Activated T-helper 2 cell treated with anti-CD3 and anti-CD28 coated beads, Interferon-gamma antibody, Interleukin-2, Interleukin-4, amounts not matched to agents 10 μg/mL and 5 μg/mL and 100 μg/mL, durations not matched to agents 14 hours and 24 hours and 36 hours (primary cell): ENCODE results near the gene SUSD4. TPM values are rescaled to one million over a fixed set of nuclear protein-coding genes. Genes with fewer than 3 reads are reported as not detected.
A peak's percentile ranks its signal among the peaks of the same experiment; 100 is the strongest.

Experiments
- DNase-seq: peaks from one replicate; pipeline ENCODE4 v3.0.0; 2021; ENCODE audit warnings: low spot score
- H3K27ac Mint-ChIP-seq: one replicate; pipeline ENCODE4 v1.8.0; 2021; ENCODE audit warnings: mixed read lengths
- H3K27me3 Mint-ChIP-seq: one replicate; pipeline ENCODE4 v1.8.0; 2021; ENCODE audit warnings: low read depth, mixed read lengths
- H3K36me3 Mint-ChIP-seq: one replicate; pipeline ENCODE4 v1.8.0; 2021; ENCODE audit warnings: low read depth, mixed read lengths
- H3K4me1 Mint-ChIP-seq: one replicate; pipeline ENCODE4 v1.8.0; 2021; ENCODE audit warnings: low read depth, mixed read lengths
- H3K4me3 Mint-ChIP-seq: one replicate; pipeline ENCODE4 v1.8.0; 2021; ENCODE audit warnings: low read depth, mild to moderate bottlenecking, moderate library complexity, mixed read lengths
- H3K9me3 Mint-ChIP-seq: one replicate; pipeline ENCODE4 v1.8.0; 2021; ENCODE audit warnings: mixed read lengths
- intact Hi-C: fragments of 100-400 bp; cut with micrococcal nuclease; formaldehyde crosslinking; loops from one replicate; pipeline ENCODE4 v1.15.1; 2023
- total RNA-seq: library from RNA; stranded (reverse); gene quantifications from 2 replicates; pipeline ENCODE4 v1.2.3, GENCODE V29; 2022

Gene SUSD4
- total RNA-seq, 1 donor from 2014 or later = 0.18 TPM

- H3K36me3 Mint-ChIP-seq = no peaks in the 10 kb centered on the region
- DNase-seq = no peak
- no peak overlapping the region for H3K27ac Mint-ChIP-seq
- no peaks in the 10 kb centered on the region for H3K9me3 Mint-ChIP-seq
- H3K4me1 Mint-ChIP-seq = peaks cover 26% of the 10 kb centered on the region
- intact Hi-C loops = no loop called here
- H3K27me3 Mint-ChIP-seq = no peaks in the 10 kb centered on the region
- no peak overlapping the region for H3K4me3 Mint-ChIP-seq
Observed at GRCh38 chr1:223246476-223247112, 117.4 kb downstream of the SUSD4 start.

GRCh38 chr1:223245983-223246382 is 118.0 kb downstream of the SUSD4 start:
- intact Hi-C loops = no loop called here
- DNase-seq = no peak
- H3K4me1 Mint-ChIP-seq = peaks cover 26% of the 10 kb centered on the region
- H3K27ac Mint-ChIP-seq = no peak overlapping the region
- H3K36me3 Mint-ChIP-seq = no peaks in the 10 kb centered on the region
- no peaks in the 10 kb centered on the region for H3K27me3 Mint-ChIP-seq
- H3K9me3 Mint-ChIP-seq = no peaks in the 10 kb centered on the region
- no peak overlapping the region for H3K4me3 Mint-ChIP-seq

- Mint-ChIP-seq H3K27me3 (no peaks in the 10 kb centered on the region), H3K9me3 (peaks cover under 1% of the 10 kb centered on the region), H3K4me1 (peaks cover 29% of the 10 kb centered on the region), H3K27ac (no peak overlapping the region), H3K36me3 (no peaks in the 10 kb centered on the region), H3K4me3 (no peak overlapping the region)
- DNase-seq = no peak
- intact Hi-C loops = no loop called here
Observed at GRCh38 chr1:223245411-223245810, 118.6 kb downstream of the SUSD4 start.

GRCh38 chr1:223244366-223245103 is 119.4 kb downstream of the SUSD4 start:
- Mint-ChIP-seq H3K4me1 (peaks cover 32% of the 10 kb centered on the region), H3K27me3 (peaks cover 2% of the 10 kb centered on the region), H3K9me3 (peaks cover 3% of the 10 kb centered on the region), H3K36me3 (no peaks in the 10 kb centered on the region), H3K27ac (peak overlapping the region; percentile 46), H3K4me3 (no peak overlapping the region)
- intact Hi-C loops = loop anchor here (1.0 kb wide), 2 partner anchors 14 to 111 kb away; no protein-coding TSS in a partner anchor
- DNase-seq = no peak

GRCh38 chr1:223243441-223244050 is 120.4 kb downstream of the SUSD4 start:
- no peak overlapping the region for H3K4me3 Mint-ChIP-seq
- DNase-seq = no peak
- no peaks in the 10 kb centered on the region for H3K36me3 Mint-ChIP-seq
- peaks cover 28% of the 10 kb centered on the region for H3K4me1 Mint-ChIP-seq
- peaks cover 13% of the 10 kb centered on the region for H3K9me3 Mint-ChIP-seq
- peaks cover 7% of the 10 kb centered on the region for H3K27me3 Mint-ChIP-seq
- H3K27ac Mint-ChIP-seq = no peak overlapping the region
- intact Hi-C loops = loop anchor here (1.0 kb wide), 2 partner anchors 13 to 110 kb away; no protein-coding TSS in a partner anchor

- Mint-ChIP-seq H3K27ac (no peak overlapping the region), H3K4me3 (no peak overlapping the region), H3K36me3 (peaks cover 4% of the 10 kb centered on the region), H3K4me1 (peaks cover 23% of the 10 kb centered on the region), H3K27me3 (peaks cover 8% of the 10 kb centered on the region), H3K9me3 (peaks cover 18% of the 10 kb centered on the region)
- DNase-seq = no peak
- intact Hi-C loops = no loop called here
Observed at GRCh38 chr1:223242971-223243370, 121.0 kb downstream of the SUSD4 start.

- H3K27ac Mint-ChIP-seq = no peak overlapping the region
- H3K9me3 Mint-ChIP-seq = peaks cover 23% of the 10 kb centered on the region
- peaks cover 4% of the 10 kb centered on the region for H3K36me3 Mint-ChIP-seq
- no peak for DNase-seq
- H3K4me1 Mint-ChIP-seq = peaks cover 23% of the 10 kb centered on the region
- no peak overlapping the region for H3K4me3 Mint-ChIP-seq
- intact Hi-C loops = no loop called here
- peaks cover 8% of the 10 kb centered on the region for H3K27me3 Mint-ChIP-seq
Observed at GRCh38 chr1:223242382-223242955, 121.5 kb downstream of the SUSD4 start.

GRCh38 chr1:223240122-223240521 is 123.9 kb downstream of the SUSD4 start:
- DNase-seq = no peak

GRCh38 chr1:223235091-223235490 is 128.9 kb downstream of the SUSD4 start:
- no peak overlapping the region for H3K27ac Mint-ChIP-seq
- H3K4me1 Mint-ChIP-seq = peaks cover 41% of the 10 kb centered on the region
- peaks cover 5% of the 10 kb centered on the region for H3K27me3 Mint-ChIP-seq
- H3K9me3 Mint-ChIP-seq = peaks cover 32% of the 10 kb centered on the region
- peaks cover 4% of the 10 kb centered on the region for H3K36me3 Mint-ChIP-seq
- no peak for DNase-seq
- no peak overlapping the region for H3K4me3 Mint-ChIP-seq
- intact Hi-C loops = no loop called here

More at GRCh38 chr1:223240122-223240521, 123.9 kb downstream of the SUSD4 start:
- intact Hi-C loops = no loop called here
- Mint-ChIP-seq H3K4me3 (no peak overlapping the region), H3K27ac (no peak overlapping the region), H3K9me3 (peaks cover 35% of the 10 kb centered on the region), H3K27me3 (peaks cover 8% of the 10 kb centered on the region), H3K4me1 (peaks cover 21% of the 10 kb centered on the region), H3K36me3 (peaks cover 4% of the 10 kb centered on the region)

- peaks cover 5% of the 10 kb centered on the region for H3K27me3 Mint-ChIP-seq
- H3K36me3 Mint-ChIP-seq = peaks cover 4% of the 10 kb centered on the region
- no peak overlapping the region for H3K4me3 Mint-ChIP-seq
- peaks cover 47% of the 10 kb centered on the region for H3K4me1 Mint-ChIP-seq
- peaks cover 32% of the 10 kb centered on the region for H3K9me3 Mint-ChIP-seq
- no peak overlapping the region for H3K27ac Mint-ChIP-seq
- intact Hi-C loops = loop anchor here (5.0 kb wide), 1 partner anchor 92 kb away; the partner anchor contains the start of gene TLR5
- no peak for DNase-seq
Observed at GRCh38 chr1:223234534-223234933, 129.4 kb downstream of the SUSD4 start.

- H3K4me3 Mint-ChIP-seq = no peak overlapping the region
- peaks cover 5% of the 10 kb centered on the region for H3K27me3 Mint-ChIP-seq
- H3K36me3 Mint-ChIP-seq = peaks cover 4% of the 10 kb centered on the region
- intact Hi-C loops = loop anchor here (5.0 kb wide), 1 partner anchor 92 kb away; the partner anchor contains the start of gene TLR5
- peaks cover 28% of the 10 kb centered on the region for H3K9me3 Mint-ChIP-seq
- no peak for DNase-seq
- no peak overlapping the region for H3K27ac Mint-ChIP-seq
- H3K4me1 Mint-ChIP-seq = peaks cover 51% of the 10 kb centered on the region
Observed at GRCh38 chr1:223234170-223234514, 129.8 kb downstream of the SUSD4 start.

- no peak overlapping the region for H3K4me3 Mint-ChIP-seq
Observed at GRCh38 chr1:223233410-223234169, 130.4 kb downstream of the SUSD4 start.

More at GRCh38 chr1:223233410-223234169, 130.4 kb downstream of the SUSD4 start:
- peaks cover 4% of the 10 kb centered on the region for H3K36me3 Mint-ChIP-seq
- peaks cover 23% of the 10 kb centered on the region for H3K9me3 Mint-ChIP-seq
- intact Hi-C loops = loop anchor here (5.0 kb wide), 1 partner anchor 91 kb away; the partner anchor contains the start of gene TLR5
- peaks cover 1% of the 10 kb centered on the region for H3K27me3 Mint-ChIP-seq
- DNase-seq = no peak
- peaks cover 55% of the 10 kb centered on the region for H3K4me1 Mint-ChIP-seq
- H3K27ac Mint-ChIP-seq = peak overlapping the region; percentile 36
